RPMI7951 (cell line): ENCODE data around the gene PIGA. TPM values are rescaled to one million over a fixed set of nuclear protein-coding genes. Genes with fewer than 3 reads are reported as not detected.
A peak's percentile ranks its signal among the peaks of the same experiment; 100 is the strongest.
"Not testable (repeated sequence)": the region's sequence is repeated elsewhere in the genome, so short reads cannot be mapped to it uniquely, and the experiment has no call there.

ENCODE experiments used
- DNase-seq: peaks from one replicate; pipeline ENCODE4 v3.0.0-alpha.2; 2012; ENCODE audit warnings: low read depth
- total RNA-seq: library from RNA; depleted of rRNA; stranded (reverse); fragments of >200 nt; shearing (Covaris generic); gene quantifications from 2 replicates; pipeline ENCODE4 v1.2.3, GENCODE V29; 2014

PIGA gene
- total RNA-seq, 1 experiment from 2014 or later = 23.1 TPM

- no peak for DNase-seq
Measured at GRCh38 chrX:15321447-15321846, 13.9 kb downstream of the PIGA start.

- no peak for DNase-seq
Measured at GRCh38 chrX:15320297-15320696, 15.0 kb downstream of the PIGA start.

GRCh38 chrX:15319075-15319474, 16.2 kb downstream of the PIGA start:
- no peak for DNase-seq

GRCh38 chrX:15315509-15315908, 19.8 kb downstream of the PIGA start, which contains the start of gene ASB11:
Gene ASB11, minus strand, starts transcription at chrX:15315640. Its CDS starts 35 bp downstream, at chrX:15315605.
- DNase-seq = no peak

GRCh38 chrX:15314472-15314871, 20.9 kb downstream of the PIGA start:
- DNase-seq = no peak

DNA sequence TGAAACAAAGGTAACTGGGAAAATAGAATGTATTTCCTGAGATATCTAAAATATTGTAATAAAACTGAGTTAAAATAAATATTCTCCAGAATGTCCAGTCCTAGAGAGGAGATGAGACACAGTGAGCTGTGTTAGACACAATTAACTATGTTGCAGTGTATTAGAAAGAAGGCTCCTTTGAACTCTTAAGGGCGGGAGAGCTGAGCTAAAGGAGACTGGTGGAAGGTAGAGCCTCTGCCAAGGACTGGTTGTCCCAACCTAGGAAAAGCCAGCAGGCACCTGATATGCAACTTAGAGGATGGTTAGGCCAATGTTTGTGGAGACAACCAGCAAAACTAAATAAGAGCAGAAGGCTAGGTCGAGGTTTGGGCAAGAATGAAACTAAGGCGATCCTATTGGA, 24.2 kb downstream of the PIGA start:
- DNase-seq = no peak

DNA sequence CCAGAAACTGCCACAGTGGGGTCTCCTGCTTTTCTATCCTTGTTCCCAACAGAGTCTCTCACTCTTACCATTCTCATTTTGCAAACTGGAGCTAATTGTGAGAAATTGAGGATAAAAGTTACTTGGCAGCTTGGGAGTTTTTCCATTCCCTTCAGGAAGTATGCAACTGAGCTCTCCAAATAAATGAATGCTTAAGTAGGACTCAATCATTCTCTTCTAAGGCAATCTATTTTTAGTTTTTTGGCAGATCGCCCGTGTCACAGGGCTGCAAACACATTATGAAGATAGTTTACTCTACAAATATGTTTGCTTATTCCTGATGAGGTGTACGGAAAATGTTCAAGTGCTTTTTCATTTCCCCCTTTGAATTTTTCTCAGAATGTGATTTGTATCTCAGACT, 25.2 kb downstream of the PIGA start:
- peak; percentile 24 for DNase-seq

DNA sequence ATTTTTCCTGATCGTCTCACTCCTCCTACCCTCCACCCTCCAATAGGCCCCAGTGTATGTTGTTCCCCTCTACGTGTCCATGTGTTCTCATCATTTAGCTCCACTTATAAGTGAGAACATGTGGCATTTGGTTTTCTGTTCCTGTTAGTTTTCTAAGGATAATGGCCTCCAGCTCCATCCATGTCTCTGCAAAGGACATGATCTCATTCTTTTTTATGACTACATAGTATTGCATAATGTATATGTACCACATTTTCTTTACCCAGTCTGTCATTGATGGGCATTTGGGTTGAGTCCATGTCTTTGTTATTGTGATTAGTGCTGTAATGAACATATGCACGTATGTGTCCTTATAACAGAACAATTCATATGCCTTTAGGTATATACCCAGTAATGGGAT, 29.4 kb downstream of the PIGA start:
- DNase-seq = not testable (repeated sequence)

GRCh38 chrX:15301924-15302323, 33.4 kb downstream of the PIGA start:
- peak; percentile 62 for DNase-seq

- peak; percentile 30 for DNase-seq
Measured at GRCh38 chrX:15299941-15300851, 35.1 kb downstream of the PIGA start.

DNA sequence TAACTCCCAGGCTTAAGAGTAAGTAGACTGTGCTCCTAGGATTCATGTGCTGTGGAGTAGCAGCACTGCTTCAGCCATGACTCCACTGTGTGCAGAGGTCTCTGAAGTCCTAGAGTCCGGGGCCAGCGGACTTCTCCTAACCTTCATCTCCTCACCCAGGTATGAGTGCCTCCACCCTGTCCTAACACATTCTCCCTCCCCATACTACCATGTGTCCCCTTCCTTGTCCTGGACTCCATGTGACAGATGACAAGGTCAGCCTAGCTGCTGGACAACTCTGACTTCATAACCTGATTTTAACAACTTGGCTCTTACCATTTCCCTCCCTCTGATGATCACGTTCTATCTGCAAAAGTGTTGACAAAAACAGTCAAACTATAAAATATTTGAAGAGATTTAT, 36.5 kb downstream of the PIGA start:
- DNase-seq = no peak

DNA sequence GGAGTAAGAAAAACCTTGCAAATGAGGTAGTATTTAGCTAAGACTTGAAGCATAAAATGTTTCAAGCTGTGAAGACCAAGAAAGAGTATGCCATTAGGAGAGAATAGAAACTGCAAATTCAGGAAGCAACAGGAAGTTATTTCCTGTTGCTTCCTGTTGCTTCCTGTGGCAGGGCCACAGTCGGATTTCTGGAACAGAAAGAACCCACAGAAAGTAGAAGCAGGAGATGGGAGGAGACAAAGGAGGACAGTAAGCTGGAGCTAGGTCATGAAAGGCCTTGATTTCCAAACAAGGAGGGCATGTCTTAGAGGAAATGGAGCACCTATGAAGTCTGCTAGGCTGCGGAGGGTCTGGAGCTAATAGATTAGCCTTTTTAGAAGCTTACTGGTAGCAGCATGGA, 37.1 kb downstream of the PIGA start:
- no peak for DNase-seq

DNA sequence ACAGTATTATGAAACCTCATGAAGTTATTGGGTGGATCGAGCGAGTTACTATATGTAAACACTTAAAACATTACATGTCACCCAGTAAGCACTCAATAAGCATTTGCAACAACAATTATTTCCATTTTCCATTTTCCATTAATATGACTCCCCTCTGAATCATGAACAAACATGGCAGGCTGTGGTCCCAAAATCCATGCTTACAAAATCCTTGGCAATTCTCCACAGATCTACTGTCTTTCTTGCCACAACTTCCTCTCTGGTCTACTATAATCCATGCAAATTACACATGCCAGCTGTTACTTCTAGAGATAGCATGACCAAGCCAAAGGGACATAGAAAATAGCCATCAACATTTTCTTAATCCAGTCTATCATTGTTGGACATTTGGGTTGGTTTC, 41.9 kb downstream of the PIGA start:
- peak; percentile 68 for DNase-seq

DNA sequence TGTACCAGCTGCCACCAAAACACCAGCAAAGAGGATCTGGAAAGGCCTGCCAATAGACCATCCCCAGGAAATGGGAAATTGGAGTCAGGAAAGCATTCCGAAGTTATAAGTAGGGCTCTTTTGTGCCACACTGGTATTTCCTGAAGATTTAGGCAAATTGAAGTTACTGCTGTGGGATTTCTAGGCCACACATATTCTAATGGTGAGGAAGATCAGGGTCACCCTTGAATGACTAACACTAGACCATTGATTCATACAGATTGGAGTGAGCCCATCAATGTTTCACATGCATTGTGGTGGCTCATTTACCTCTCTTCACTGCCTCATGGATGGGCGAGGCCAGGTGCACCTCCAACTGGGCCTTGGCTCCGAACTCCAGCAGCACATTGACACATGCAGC, 42.5 kb downstream of the PIGA start:
- peak; percentile 34 for DNase-seq

- DNase-seq = no peak
Measured at GRCh38 chrX:15277604-15278003, 57.7 kb downstream of the PIGA start.

- no peak for DNase-seq
Measured at GRCh38 chrX:15274946-15275345, 60.4 kb downstream of the PIGA start.

- DNase-seq = not testable (repeated sequence)
Measured at GRCh38 chrX:15273275-15273674, 62.0 kb downstream of the PIGA start.

GRCh38 chrX:15271757-15272156, 63.6 kb downstream of the PIGA start:
- DNase-seq = no peak

- DNase-seq = peak; percentile 95
Measured at GRCh38 chrX:15269618-15270521, 65.5 kb downstream of the PIGA start, which contains the start of gene ASB9. Gene ASB9, minus strand, starts transcription at chrX:15270083. Its CDS starts 209 bp downstream, at chrX:15269874.
